ENCODE results near the gene LMNB1.

LMNB1 gene

DNA sequence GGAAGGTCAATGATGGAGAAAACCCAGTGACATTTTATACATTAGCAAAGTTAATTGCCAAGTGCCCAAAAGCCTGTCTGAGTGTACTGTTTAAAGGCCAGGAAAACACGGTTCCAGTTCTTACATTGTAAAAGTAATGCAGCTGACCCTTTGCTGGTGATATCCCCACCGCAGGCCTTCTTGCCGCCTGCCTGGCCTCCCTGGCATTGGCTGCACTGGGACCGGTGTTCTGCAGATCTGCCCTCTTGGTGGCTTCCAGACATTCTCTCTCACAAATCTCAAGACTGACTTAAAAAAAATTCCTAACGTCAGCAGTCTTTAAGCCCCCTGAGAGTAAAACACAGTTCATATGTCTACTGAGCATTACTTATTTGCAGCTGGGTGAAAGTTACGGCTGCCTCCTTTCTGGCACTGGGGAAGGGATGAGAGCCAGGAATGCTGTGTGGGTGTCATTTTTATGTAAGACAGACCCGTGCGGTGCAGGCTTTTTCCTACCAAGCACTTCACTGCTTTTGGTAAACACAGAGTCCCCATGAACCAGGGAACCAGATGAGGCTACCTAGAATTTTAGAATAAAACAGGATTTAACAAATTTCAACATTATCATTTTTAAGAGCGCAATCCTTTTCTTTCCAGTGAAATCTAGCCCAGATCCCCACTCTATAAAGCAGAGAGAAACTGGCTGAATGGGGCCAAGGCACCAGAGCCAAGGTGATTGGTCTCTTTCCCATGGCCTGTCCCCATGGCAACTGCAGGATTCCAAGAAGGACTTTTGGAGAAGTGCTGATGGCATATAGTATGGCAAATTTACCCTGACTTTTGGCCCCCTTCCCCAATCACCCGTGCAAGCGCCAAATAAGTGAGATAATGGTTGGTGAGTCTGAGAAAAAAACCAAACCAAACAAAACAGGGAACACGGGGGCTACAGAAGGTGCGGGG, 80.8 kb downstream of the LMNB1 start:
- no peak for DNase-seq

DNA sequence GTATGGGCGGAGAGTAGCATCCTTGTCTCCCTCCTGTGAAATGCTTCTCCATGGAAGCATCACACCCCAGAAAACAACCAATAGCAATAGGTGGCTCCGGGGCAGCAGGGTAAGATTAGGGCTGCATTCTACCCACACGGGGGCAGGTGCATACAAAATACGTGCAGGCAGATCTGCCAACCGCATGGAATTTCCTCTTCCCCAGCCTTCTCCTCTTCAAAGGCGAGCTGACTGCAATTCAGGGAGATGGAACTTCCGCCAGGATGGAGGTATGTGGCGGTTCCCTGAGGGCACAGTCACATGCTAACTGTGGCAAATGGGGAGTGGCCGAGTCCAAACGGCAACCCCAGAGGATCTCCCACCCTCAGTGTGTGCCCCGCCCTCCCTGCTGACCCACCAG, 81.5 kb downstream of the LMNB1 start:
- DNase-seq = no peak

DNA sequence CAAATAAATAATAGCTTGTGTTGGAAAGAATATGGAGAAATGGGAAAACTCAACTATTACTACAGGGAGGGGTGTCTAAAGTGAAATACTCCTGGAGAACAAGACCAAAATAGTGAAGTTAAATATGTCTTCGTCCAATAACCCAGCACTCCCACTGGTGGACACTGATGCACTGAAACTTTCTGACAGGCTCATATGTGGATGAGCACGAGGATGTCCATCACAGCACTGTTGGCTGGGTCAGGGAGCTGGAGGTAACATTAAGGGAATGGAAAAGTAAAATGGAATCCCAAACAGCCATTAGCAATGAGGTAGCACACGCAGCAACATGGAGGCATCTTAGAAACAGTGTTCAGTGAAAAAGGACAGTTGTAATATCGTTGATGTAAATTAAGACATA, 86.5 kb downstream of the LMNB1 start:
- no peak for DNase-seq

DNA sequence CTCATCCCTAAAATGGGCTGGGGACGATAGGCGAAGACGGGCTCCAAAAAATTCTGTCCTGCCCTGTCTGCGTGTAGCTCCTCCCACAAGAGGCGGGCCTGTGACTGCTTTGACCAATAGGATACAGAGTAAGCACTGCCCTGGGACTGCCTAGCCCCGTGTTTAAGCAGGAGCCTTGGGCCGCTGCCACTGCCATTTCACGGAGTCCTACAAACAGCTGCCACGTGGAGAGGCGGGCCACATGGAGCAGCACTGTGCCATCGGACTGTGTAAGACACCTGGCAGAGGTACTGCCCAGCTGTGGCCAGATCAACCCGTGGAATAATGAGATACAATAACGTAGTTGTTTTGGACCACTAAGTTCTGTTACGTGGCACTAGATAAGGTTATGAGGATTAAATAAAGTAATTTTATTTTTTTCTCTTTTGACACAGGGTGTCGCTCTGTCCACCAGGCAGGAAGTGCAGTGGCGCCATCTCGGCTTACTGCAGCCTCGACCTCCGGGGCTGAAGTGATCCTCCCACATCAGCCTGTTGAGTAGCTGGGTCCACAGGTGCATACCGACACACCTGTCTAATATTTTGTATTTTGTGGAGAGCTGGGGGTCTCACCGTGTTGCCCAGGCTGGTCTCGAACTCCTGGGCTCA, 87.2 kb downstream of the LMNB1 start:
- DNase-seq = no peak

DNA sequence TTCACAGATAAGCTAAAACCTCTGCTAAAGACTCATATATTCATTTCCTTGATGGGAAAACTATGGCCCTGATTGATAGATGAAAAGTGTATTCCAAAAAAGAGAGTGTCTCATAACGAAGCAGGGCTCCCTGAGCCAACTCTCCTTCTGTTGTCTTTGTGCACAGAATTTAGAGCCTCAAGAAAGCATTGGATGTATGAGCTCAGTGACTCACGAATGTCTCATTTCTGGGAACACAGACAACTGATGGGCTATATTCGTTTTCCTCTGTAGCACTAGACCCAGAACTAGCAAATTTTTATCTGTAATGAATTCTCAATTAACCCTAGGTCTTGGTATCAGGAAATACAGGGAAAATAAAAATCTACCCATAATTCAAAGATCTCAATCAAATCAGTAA, 88.4 kb downstream of the LMNB1 start:
- no peak for DNase-seq

DNA sequence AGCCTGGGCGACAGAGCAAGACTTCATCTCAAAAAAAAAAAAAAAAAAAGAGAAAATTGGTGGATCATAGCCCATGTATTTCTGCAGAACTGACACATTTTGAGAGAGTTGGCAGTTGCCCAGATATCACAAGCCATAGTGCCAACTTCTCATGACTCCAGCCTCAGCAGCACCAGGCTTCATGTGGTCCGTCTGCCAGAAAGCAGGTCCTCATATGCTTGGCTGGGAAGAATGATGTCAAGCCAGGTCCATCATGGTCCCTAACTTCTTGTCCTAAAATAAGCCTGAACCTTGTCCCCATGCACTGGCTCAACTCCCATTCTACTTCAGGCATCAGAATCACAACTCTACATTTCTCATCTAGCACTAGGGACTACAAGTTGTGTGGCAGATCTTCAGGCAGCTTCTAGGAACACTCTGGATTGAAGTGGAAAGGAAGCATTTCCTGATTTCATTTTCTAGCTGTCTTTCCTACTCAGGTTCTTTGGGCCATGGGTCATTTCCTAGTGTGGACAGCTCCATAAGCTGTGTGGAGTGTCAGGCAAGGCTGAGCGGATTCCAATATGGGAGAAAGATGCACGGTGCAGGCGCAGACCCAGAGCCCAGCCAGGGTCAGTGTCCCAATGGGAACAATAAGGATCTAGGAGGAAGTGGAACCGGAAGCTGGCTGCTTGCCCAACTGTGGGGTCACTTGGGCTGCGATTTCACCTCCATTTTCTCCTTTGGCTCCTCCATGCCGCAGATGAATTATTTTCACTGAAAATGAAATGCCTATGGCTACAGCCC, 90.1 kb downstream of the LMNB1 start:
- DNase-seq = no peak

DNA sequence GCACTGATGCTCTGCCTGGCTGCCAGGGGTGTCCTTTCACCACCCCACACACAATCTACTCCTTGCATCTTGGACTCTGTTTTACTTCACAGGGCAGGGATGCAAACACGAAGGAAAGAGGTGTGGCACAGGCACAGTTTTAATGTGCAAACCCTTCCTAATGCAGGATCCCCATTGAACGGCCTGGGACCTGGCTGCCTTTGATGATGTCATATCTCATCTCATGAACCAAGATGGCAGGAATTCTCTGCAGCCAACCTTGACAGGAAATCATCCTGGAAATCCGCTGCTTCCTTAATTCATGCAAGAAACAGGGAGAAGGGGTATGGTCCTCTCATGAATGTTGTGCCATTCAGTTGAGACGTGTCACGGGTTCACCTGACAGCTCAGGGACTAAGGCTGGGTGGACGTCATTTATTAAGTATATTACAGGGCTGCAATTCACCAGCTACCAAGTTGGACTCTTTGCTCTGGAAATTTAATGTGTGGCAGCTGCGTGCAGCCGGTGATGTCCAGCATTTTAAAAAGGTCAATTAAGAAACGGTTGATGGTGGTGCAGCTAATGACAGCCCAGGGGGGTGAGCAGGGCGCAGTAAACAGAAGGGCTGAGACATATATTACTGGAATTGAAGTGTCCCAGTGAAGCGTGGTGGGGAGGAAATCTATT, 91.5 kb downstream of the LMNB1 start:
- DNase-seq = no peak

DNA sequence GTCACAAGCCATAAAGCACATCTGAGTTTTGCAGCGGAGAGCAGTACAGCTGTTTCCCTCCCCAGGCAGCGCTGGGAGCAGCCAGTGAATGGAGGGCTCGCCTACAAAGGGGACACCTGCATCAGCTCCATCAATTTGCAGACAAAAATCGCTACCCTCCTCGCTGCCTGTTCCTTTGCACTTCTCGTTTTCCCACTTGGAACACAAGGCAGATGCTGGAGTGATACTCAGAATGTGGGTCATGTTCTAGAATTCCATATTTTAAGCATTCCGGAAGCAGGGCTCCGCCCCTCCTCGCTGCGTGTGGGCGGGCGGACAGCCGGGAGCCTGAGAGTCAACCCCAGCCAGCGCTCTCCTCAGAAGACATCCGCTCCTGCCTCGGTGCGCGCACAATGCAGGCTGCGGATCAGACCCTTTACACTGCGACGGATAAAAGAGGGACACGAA, 92.1 kb downstream of the LMNB1 start:
- DNase-seq = no peak

DNA sequence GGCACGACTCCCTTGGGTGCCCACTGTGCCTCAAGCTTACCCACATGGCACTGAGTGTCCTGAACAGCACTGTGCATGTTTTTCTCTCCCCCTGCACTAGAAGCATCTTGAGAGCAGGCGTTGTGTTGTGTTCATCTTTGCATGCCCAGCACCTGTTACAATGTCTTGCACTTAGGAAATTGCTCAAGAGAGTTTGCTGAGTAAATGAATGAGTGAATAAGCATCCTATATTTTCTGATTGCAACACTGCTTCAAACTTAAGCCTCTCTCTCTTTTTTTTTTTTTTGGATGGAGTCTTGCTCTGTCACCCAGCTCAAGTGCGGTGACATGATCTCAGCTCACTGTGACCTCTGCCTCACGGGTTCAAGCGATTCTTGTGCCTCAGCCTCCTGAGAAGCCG, 94.5 kb downstream of the LMNB1 start:
- no peak for DNase-seq

DNA sequence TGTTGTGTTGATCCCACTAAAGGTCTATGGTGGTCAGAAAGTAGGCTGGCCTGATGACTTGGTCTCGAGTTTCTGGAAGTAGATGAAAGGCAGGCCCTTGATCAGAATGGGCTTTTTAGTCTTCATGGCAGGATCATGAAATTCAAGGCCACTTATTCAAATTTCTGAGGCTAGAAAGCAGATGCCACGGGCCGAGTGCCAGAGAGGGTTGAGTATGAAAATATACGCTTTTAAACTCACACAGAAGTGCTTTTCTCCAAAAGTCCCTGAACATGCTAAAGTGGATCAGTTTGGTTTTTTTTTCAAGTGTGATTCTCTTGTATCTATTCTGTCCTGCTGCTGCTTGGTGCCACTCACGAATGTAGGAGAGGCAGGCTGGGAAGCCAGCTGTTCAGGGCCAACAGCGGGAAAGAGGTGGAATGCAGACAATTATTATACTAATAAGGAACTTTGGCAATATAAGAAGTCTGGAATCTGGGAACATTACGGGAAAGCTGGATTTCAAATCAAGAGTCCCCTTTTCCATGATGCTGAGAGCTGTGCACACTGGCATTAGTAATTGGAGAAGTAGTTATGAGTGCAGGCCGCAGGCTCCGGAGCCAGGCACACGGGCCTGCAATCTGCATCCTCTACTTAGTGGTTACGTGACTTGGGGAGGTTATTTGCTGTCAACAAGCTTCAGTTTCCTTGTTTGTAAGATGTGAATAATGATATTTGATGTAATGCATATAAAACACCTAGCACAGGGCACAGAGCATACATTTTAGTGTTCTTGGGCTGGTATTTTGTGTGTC, 95.8 kb downstream of the LMNB1 start:
- DNase-seq = no peak

DNA sequence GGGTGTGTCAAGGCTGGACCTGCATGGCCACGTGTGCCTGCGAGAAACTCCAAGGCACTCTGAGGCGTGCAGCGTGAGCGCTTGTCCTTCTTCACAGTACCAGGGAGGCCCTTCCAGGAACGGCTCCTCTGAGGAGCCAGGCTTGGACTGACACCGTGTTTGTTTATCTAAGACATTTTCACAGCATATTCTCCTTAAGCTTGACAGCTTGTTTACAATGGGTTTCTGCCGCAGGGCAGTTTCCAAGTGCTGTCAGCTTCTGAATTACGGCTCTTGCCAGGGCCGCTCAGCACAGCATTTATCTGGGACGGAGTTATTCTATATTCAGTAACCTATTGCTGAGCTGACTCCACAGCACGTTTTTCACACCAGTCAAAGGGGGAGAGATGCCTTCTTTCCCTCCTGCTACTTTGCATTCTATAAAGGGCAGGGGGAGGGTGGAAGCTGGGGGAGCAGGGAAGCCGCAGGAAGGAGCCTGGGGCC, 98.4 kb downstream of the LMNB1 start:
- DNase-seq = no peak

DNA sequence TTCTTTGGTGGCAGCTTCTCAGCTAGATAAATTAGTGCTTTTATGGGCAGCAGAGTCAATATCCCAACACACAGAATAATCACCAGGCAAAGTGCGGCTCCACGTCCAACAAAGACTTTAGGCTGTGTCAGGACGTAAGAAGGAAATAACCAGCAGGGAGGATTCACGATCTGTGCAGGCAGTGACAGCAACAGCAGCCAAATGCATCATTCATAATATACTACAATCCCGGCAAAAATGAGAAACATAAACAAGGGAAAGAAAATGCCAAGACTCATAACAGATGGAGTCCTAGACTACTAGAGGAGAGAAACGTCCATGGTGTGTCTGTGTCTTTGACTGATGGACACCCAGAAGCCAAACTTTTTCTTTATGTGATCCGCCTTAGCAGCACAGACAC, 100.7 kb downstream of the LMNB1 start:
- no peak for DNase-seq

DNA sequence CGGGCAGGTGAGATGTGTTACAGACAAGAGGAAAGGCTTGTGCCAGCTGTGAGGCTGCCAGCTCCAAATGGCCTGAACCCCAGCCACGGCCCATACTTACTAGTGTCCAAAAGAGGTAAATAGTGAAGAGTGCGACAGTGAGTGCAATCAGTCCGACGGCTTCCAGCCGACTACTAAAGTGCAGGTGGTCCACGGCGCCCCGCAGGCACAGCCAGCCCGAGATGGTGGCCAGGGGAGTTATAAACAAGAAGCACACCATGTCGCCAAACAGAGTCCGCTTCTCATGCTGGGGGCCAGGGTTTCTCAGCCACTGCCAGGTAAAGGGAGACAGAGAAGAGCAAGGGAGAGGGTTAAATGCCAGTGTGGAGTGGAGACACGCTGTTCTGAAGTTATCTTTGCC, 101.1 kb downstream of the LMNB1 start:
- DNase-seq = no peak

DNA sequence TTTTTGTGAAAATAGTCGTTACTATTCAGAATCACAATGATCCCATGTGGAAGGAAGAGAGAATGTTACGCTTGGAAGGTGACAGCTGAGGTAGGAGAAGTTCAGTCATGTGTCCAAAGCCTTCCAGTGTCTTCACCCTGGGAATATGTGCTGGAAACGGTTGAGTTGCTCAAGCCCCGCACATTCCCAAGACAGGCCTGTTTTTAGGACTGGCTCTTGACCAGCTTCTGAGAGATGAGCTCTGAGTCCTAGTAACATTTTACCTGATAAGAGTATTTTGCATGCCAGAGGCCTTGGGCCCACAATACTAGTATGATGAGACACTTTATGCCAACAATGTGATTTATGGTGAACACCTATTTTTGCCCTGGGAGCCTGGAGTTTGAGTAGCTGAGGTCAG, 101.7 kb downstream of the LMNB1 start:
- no peak for DNase-seq

DNA sequence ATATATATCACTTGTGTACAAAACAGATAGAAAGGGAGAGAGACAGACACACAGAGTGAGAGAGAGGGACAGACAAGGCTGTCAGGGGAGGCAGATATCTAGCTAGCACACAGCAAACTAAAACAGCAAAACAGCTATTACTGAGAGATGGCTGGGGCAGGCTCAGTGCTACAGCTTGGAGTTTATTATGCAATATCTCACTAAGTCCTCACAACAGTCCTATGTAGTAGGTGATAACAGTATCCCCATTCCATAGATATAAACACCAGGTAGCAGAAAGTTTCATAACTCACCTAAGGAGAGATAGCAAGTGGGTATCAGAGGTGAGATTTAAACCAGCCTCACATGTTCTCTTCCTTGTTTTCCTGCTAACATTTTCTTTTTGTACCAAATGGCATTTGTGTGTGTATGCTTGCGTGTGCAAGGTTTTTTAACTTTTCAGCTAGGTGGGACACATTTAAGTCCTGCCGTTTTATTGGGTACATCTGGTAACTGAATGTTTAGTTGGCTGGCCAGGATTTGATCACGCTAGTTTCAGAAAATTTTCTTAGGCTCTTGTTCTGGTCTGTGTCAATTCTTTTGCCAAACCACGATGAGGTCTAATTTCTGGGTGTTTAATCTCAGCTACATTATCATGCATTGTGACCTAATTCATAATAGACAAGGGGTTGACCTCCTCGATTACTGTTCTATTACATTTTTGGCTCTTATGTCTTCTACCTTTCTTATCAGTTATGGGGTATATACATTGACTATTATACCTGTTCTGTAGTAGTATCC, 105.1 kb downstream of the LMNB1 start:
- no peak for DNase-seq

DNA sequence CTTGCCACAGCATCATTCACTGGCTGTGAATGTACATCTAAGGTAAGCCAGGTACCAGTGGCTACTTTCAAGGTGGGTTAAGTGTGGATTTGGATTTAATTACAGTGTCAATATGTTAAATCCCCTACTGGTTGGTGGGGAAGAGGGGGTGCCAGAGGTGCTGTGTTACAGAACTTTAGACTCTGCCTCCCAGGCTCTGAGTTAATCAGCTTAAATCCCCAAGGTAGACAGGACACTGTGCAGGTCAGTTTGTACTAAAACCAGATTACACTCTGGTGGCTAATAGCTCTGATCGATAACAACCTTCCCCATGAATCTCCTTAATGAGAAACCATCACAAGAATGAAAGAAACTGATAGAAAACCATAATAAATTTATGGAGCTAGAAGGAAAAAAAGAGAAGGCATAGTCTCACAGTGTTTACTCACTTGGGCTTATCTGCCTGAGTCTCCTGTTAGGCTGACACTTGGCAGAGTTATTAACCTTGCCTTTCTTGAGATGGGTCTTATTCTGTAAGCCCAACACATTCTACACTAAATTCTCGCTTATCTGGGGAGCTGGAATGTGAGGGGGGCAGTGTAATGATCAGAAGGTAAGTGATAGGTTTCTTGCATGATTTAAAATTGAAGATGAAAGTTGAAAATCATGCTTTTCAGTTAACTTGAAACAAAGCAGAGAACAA, 106.8 kb downstream of the LMNB1 start:
- DNase-seq = no peak

DNA sequence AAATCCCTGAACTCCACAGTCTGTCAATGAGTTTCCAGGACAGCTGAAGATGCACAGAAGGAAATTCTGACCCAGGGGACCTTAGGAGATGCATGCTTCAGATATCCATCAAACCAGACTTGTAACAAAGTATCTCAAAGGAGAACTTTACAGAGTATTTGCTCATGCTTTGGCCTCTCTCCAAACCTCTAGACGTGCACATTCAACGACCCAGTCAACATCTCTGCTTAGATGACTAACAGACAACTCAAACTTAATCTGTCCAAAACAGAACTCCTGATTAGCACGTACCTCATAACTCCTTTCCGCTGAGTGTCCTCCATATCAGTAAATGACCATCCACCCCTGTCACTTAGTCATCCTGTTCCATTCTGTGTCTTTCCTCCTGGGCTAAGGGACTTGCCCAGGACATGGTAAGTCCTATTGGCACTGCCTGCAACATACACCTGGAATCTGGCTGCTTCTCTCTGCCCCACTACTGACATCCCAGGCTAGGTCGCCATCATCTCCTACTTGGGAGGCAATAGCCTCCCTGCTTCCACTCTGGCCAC, 107.4 kb downstream of the LMNB1 start:
- DNase-seq = no peak
